CD4-positive, alpha-beta T cell (primary cell): ENCODE data around the gene MPI. TPM values are rescaled to one million over a fixed set of nuclear protein-coding genes. Genes with fewer than 3 reads are reported as not detected.

Experiments used
- ATAC-seq: fragments of 200-7000 bp; cut with Tn5 transposase; one replicate; pipeline ENCODE4 v1.10.0; 2022; ENCODE audit warnings: mild to moderate bottlenecking; ENCODE audit not compliant: poor library complexity
- CTCF ChIA-PET: fragments of 350-600 bp; sonication (Branson Sonifier 250); formaldehyde crosslinking; loops from one replicate; lab custom pipeline; 2021; ENCODE audit warnings: antibody characterized with exemption, inconsistent platforms; lab: Charles Lee
- POLR2A ChIA-PET: fragments of 350-600 bp; sonication (Branson Sonifier 250); formaldehyde crosslinking; loops from one replicate; lab custom pipeline; 2021; ENCODE audit warnings: antibody characterized with exemption, inconsistent platforms; lab: Charles Lee
- DNase-seq, 14 experiments: peaks; one replicate each; pipeline ENCODE4 v3.0.0-alpha.2; 2013 to 2020; ENCODE audit warnings: mixed read lengths in 2 of 14
- H3K27ac ChIP-seq, 2 donors: one replicate each; pipeline versions ENCODE4 v1.5.1 to v1.7.0; 2013; ENCODE audit warnings: low read length in 2 of 2, low read depth in 1 of 2, mild to moderate bottlenecking in 1 of 2
- H3K27me3 ChIP-seq, 2 experiments: 1 replicate in 1 of 2; 2 replicates in 1 of 2; pipeline versions ENCODE4 v1.6.1 to v1.7.0; 2013; ENCODE audit warnings: low read length in 2 of 2, control low read depth in 1 of 2, mild to moderate bottlenecking in 1 of 2, moderate library complexity in 1 of 2; ENCODE audit not compliant: insufficient read depth in 2 of 2, control insufficient read depth in 1 of 2
- H3K36me3 ChIP-seq: one replicate; pipeline ENCODE4 v1.6.1; 2013; ENCODE audit warnings: low read length, control low read depth; ENCODE audit not compliant: insufficient read depth
- H3K4me1 ChIP-seq: one replicate; pipeline ENCODE4 v1.6.1; 2013; ENCODE audit warnings: low read length, control low read depth; ENCODE audit not compliant: insufficient read depth
- H3K4me3 ChIP-seq: one replicate; pipeline ENCODE4 v1.5.1; 2013; ENCODE audit warnings: mild to moderate bottlenecking, low read length, moderate library complexity
- H3K9me3 ChIP-seq, 2 experiments: 1 replicate in 1 of 2; 2 replicates in 1 of 2; pipeline versions ENCODE4 v1.6.1 to v1.7.0; 2013; ENCODE audit warnings: low read length in 2 of 2, mild to moderate bottlenecking in 2 of 2, control low read depth in 1 of 2, moderate library complexity in 1 of 2; ENCODE audit not compliant: control insufficient read depth in 1 of 2, insufficient read depth in 1 of 2
- H3K27ac Mint-ChIP-seq: one replicate; pipeline ENCODE4 v1.8.0; 2020; ENCODE audit warnings: mixed read lengths
- H3K27me3 Mint-ChIP-seq: one replicate; pipeline ENCODE4 v1.8.0; 2021; ENCODE audit warnings: mixed read lengths
- H3K36me3 Mint-ChIP-seq: one replicate; pipeline ENCODE4 v1.8.0; 2021; ENCODE audit warnings: low read depth, mixed read lengths
- H3K4me1 Mint-ChIP-seq: one replicate; pipeline ENCODE4 v1.8.0; 2021; ENCODE audit warnings: low read depth, mixed read lengths
- H3K4me3 Mint-ChIP-seq: one replicate; pipeline ENCODE4 v1.8.0; 2020; ENCODE audit warnings: mild to moderate bottlenecking, mixed read lengths
- H3K9me3 Mint-ChIP-seq: one replicate; pipeline ENCODE4 v1.8.0; 2020; ENCODE audit warnings: mixed read lengths
- intact Hi-C, 2 experiments: fragments of 100-400 bp; cut with DNase I in 1 of 2; cut with micrococcal nuclease in 1 of 2; formaldehyde crosslinking; loops; one replicate each; pipeline versions ENCODE4 v1.15.1 to v1.9.0; 2023 to 2025; cut with DNase I, micrococcal nuclease
- total RNA-seq, 174 experiments: library from RNA in 2 of 174; stranded (reverse) in 2 of 174; gene quantifications; one replicate each; pipeline ENCODE4 v1.2.3 and lab custom pipeline; 2021 to 2026
- TF ChIP-seq, protein P1 (sequence below): fragments of 200-600 bp; IDR thresholded peaks from one replicate; pipeline ENCODE4 v1.8.0; 2022; ENCODE audit warnings: antibody characterized with exemption, mild to moderate bottlenecking

MPI gene
- total RNA-seq, 2 experiments from 2014 or later: 28.9 to 30.3 TPM

DNA sequence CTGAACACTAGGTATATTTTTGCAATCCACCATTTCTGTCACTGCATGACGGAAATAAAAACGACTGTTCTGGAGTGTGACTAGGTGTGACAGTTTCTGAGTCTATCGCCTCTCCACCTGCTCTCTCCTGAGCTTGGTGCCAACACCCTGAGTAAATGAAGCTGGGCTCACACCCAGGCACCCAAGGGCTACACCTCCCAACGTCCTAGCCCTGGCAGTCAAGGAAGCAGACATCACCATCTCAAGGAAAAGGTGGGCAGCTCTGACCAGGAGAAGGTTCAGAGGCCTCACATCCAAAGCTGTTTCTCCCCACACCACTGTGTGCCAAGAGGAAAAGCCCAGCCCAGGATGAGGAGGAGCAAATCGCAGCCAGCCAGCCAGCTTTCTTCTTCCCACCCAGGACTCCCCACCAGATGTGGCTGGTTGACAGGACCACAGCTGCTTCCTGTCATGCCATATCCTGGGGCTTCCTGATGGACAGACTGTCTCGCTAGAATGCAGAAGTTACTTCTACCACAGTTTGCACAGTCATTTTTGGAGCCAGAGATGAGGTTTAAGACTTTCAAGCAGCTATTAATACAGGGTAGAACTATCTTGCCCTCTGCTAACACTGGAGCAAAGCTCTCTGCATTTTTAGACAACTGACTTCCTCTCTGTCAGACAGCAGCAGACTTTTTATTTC lies 20.0 kb upstream of the MPI start:
- Mint-ChIP-seq H3K27ac (peak overlapping the region; percentile 72), H3K4me3 (peak overlapping the region; percentile 86), H3K27me3 (no peaks in the 10 kb centered on the region), H3K36me3 (peaks cover 45% of the 10 kb centered on the region), H3K9me3 (no peaks in the 10 kb centered on the region), H3K4me1 (peaks cover 74% of the 10 kb centered on the region)
- peak in 4 of 14 experiments; percentile 23 to 64 (median 56) for DNase-seq
- Histone ChIP-seq H3K4me1 (peaks cover 79% of the 10 kb centered on the region), H3K4me3 (peak overlapping the region; percentile 23), H3K36me3 (peaks cover 13% of the 10 kb centered on the region), H3K9me3 (no peaks in the 10 kb centered on the region), H3K27me3 (no peaks in the 10 kb centered on the region), H3K27ac (peak overlapping the region; percentile 21 to 66)
- intact Hi-C loops: no loop called here
- ChIA-PET CTCF (interaction anchor here (0.8 to 2.0 kb wide), 8 partner anchors 13 to 83 kb away, joined by 3 to 8 read pairs (median 5); partner anchors contain the start of genes FAM219B and ULK3), POLR2A (interaction anchor here (0.6 to 2.2 kb wide), 14 partner anchors 9 to 332 kb away, joined by 3 to 12 read pairs (median 4); partner anchors contain the start of genes C15orf39, CLK3, FAM219B and MPI)
- TF ChIP-seq, protein P1, sequence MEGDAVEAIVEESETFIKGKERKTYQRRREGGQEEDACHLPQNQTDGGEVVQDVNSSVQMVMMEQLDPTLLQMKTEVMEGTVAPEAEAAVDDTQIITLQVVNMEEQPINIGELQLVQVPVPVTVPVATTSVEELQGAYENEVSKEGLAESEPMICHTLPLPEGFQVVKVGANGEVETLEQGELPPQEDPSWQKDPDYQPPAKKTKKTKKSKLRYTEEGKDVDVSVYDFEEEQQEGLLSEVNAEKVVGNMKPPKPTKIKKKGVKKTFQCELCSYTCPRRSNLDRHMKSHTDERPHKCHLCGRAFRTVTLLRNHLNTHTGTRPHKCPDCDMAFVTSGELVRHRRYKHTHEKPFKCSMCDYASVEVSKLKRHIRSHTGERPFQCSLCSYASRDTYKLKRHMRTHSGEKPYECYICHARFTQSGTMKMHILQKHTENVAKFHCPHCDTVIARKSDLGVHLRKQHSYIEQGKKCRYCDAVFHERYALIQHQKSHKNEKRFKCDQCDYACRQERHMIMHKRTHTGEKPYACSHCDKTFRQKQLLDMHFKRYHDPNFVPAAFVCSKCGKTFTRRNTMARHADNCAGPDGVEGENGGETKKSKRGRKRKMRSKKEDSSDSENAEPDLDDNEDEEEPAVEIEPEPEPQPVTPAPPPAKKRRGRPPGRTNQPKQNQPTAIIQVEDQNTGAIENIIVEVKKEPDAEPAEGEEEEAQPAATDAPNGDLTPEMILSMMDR: no peak
- no peak for ATAC-seq

DNA sequence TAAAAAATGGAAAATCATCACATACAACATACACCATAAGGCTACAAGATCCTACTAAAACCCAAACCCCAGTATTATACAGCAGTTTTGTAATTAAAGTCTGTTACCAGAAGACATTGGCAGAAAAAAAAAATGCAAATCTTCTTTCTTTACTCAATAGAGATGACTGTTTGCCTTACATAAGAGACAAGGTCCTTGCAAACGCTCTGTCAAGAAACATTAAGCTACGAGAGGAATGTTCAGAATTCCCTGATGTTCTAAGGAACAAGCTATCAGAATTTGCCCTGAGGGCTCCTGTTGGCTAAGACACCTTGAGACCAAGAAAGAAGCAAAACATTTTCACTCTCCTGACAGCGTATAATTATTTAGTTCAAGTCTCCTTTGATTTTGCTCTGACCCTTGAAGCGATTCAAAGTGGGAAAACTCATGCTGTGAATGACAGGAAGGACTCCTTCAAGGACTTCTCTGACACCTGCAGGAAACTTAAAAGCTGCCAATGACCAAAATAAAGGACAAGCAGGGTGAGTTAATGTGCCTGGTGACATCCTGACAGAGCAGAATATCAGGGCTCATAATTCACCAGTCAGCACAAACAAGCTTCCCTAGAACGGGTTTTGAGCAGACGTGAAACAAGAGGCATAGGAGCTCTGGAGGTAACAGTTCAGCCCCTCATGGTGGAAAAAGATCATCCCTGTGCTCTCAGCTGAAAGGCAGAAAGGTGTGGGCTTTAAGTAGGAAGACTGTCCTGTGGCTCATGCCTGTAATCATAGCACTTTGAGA lies 19.2 kb upstream of the MPI start:
- TF ChIP-seq, protein P1: no peak
- Histone ChIP-seq H3K4me3 (no peak overlapping the region), H3K27me3 (no peaks in the 10 kb centered on the region), H3K36me3 (peaks cover 13% of the 10 kb centered on the region), H3K9me3 (no peaks in the 10 kb centered on the region), H3K27ac (peak overlapping the region; percentile 21 to 66), H3K4me1 (peaks cover 76% of the 10 kb centered on the region)
- Mint-ChIP-seq H3K4me3 (peak overlapping the region; percentile 86), H3K27me3 (no peaks in the 10 kb centered on the region), H3K36me3 (peaks cover 41% of the 10 kb centered on the region), H3K27ac (peak overlapping the region; percentile 72), H3K4me1 (peaks cover 69% of the 10 kb centered on the region), H3K9me3 (no peaks in the 10 kb centered on the region)
- DNase-seq: peak in 1 of 14 experiments; percentile 2
- POLR2A ChIA-PET: interaction anchor here (0.7 to 2.2 kb wide), 10 partner anchors 11 to 331 kb away, joined by 3 to 12 read pairs (median 4); partner anchors contain the start of genes C15orf39, CLK3 and ULK3
- no peak for ATAC-seq
- intact Hi-C loops: no loop called here
- CTCF ChIA-PET: interaction anchor here (0.8 to 2.0 kb wide), 8 partner anchors 13 to 83 kb away, joined by 3 to 8 read pairs (median 4); partner anchors contain the start of genes FAM219B and ULK3

DNA sequence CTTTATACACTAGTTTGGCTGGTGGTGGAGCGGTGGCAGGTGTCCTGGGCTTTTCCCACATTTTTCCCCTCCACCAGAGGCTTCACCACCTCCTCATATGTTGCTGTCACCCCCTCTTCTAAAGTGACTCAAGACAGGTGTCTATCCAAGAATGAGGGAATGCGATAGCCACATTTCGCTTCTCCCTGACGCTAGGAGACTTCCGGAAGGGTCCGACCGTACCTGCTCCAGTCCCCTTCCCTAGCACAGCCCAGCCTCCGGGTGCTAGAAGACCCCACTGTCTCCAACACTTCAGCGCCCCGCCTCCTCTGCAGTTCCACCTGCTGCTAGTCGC lies 17.2 kb upstream of the MPI start:
- DNase-seq: no peak
- peaks cover 50% of the 10 kb centered on the region for H3K4me1 Mint-ChIP-seq
- H3K36me3 Mint-ChIP-seq: peaks cover 26% of the 10 kb centered on the region
- no peak for ATAC-seq
- H3K4me3 Mint-ChIP-seq: peak overlapping the region; percentile 94
- Histone ChIP-seq H3K9me3 (no peaks in the 10 kb centered on the region), H3K36me3 (peaks cover 6% of the 10 kb centered on the region), H3K4me3 (peak overlapping the region; percentile 65), H3K27me3 (no peaks in the 10 kb centered on the region), H3K4me1 (peaks cover 56% of the 10 kb centered on the region), H3K27ac (peak overlapping the region; percentile 93 to 94)
- TF ChIP-seq, protein P1: no peak
- no peaks in the 10 kb centered on the region for H3K9me3 Mint-ChIP-seq
- intact Hi-C loops: loop anchor here (1.0 to 2.0 kb wide), 6 partner anchors 17 to 64 kb away; partner anchors contain the start of genes ULK3 (in 2 of the 2), FAM219B (in 1 of the 2) and MPI (in 1 of the 2)
- H3K27me3 Mint-ChIP-seq: no peaks in the 10 kb centered on the region
- POLR2A ChIA-PET: interaction anchor here (1.0 to 1.8 kb wide), 4 partner anchors 17 to 34 kb away, joined by 3 to 8 read pairs (median 6); partner anchors contain the start of genes FAM219B, MPI and ULK3
- CTCF ChIA-PET: interaction anchor here (1.1 to 1.5 kb wide), 2 partner anchors 29 to 79 kb away, joined by 3 to 4 read pairs; partner anchors contain the start of gene ULK3
- H3K27ac Mint-ChIP-seq: peak overlapping the region; percentile 90
